H54 (cell line): ENCODE measurements around the gene VPS33A.

Source experiments
- DNase-seq: peaks from one replicate; pipeline ENCODE4 v3.0.0; 2011; ENCODE audit warnings: low spot score, mixed read lengths; ENCODE audit not compliant: insufficient read length
- FAIRE-seq: peaks from 3 replicates; lab custom pipeline; 2011; peaks lifted over from hg19 to GRCh38; lab: Jason Lieb, UNC
- POLR2A ChIP-seq: IDR thresholded peaks from 2 replicates; pipeline ENCODE4 v1.6.1; 2011; ENCODE audit warnings: low read depth, mild to moderate bottlenecking, low read length

VPS33A gene

GRCh38 chr12:122190842-122191668, 75.2 kb downstream of the VPS33A start:
- no peak for TF ChIP-seq POLR2A
- no peak for FAIRE-seq
- peak; percentile 75 for DNase-seq

GRCh38 chr12:122189626-122190475, 76.4 kb downstream of the VPS33A start:
- FAIRE-seq (no peak), DNase-seq (no peak)
- no peak for TF ChIP-seq POLR2A

DNA sequence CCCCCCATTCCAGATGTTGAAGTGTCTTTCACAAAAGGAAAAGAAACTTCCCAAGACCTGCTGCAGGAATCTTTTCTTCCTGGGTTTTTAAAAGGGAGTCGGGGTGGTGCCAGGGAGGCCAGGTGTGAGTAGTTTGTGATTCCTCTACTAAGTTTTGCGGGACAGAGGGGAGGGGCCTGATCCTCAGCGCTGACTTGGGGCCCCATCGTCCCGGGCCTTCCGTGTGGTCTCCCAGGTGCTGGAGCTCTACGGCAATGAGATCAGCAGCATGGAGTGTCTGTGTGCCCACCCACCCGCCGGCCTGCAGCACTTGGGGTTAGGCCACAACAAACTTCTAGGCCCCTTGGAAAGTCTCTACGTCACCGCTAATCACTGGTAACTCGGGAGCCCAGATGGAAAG, 78.8 kb downstream of the VPS33A start:
- DNase-seq = no peak
- TF ChIP-seq POLR2A = no peak
- FAIRE-seq = no peak

DNA sequence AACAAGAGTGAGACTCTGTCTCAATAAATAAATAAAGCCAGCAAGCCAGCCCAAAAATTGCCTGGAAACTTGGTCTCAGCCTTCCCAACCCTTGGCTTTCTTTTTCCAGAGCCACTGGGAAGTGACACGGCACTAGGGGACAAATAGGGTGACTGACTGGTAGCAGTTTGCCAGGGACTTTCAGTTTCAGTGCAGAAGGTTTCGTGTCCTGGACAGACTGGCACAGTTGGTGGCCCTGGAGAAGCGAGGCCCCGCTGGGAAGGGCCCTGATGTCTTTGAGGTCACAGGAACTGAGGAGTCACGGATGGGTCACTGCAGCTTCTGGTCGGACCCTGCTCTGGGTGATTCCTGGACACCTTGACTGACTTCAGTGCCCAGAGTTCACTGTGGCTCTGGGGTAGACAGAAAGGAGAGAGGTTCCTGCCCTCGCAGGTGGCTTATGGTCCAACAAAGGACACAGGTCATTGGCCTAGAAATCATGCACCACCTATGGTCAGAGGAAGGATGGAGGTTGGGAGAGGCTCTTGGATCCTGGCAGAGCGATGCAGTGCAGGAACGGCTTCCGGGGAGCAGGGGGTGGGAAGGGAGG, 80.7 kb downstream of the VPS33A start:
- no peak for TF ChIP-seq POLR2A

DNA sequence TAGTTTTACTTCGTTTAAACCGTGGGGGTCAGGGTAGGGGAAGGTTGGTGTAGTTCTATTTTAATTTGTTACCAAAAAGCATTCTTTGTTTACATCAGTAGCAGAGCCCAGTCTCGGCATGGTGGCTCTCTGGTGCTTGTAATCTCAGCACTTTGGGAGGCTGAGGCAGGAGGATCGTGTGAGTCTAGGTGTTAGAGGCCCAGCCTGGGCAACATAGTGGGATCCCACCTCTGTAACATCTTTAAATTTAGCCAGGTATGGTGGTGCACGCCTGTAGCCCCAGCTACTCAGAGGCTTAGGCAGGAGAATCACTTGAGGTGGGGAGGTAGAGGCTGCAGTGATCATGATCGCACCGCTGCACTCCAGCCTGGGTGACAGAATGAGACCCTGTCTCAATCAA, 81.2 kb downstream of the VPS33A start:
- DNase-seq (no peak), FAIRE-seq (no peak)
- TF ChIP-seq POLR2A = no peak

More for the DNA sequence above, 80.7 kb downstream of the VPS33A start:
- DNase-seq = no peak
- no peak for FAIRE-seq

DNA sequence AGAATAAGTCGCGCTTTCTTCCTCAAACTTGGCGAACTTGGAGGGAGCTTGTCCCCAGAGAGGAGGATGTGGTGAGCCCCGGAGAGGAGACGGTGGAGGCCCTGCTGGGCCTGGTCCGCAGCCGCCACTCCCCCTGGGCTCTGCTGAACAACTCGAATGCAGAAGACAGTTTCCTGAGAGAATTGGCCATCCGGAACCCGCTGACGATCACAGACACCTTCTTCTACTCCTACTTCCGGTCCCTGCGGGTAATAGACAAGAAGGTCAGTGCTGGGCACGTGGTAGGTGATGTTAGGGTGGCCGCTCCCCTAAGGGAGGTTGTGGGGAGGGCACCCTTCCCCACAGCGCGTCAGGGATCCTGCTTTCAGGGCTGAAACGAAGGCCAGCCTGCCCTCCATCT, 81.8 kb downstream of the VPS33A start:
- no peak for TF ChIP-seq POLR2A
- DNase-seq (no peak), FAIRE-seq (no peak)

DNA sequence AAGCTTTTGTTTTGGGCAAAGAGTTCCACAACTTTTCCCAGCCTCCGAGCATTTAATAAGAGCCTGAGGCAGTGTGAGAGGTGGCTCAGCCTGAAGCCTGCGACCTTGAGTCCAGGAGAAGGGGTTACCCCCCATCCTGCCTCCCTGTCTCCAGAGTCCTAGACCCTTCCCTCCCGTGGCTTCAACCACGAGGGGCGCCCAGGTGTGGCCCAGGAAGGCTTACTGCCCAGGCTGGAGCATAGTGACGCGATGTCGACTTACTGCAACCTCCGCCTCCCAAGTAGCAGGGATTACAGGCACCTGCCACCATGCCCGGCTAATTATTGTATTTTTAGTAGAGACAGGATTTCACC, 82.7 kb downstream of the VPS33A start:
- FAIRE-seq (no peak), DNase-seq (no peak)
- TF ChIP-seq POLR2A = no peak

GRCh38 chr12:122182887-122183587, 83.3 kb downstream of the VPS33A start, which contains the start of gene LRRC43:
Gene LRRC43, plus strand, starts transcription at chr12:122183123. Its CDS starts 22 bp downstream, at chr12:122183145.
- TF ChIP-seq POLR2A = no peak
- no peak for DNase-seq
- FAIRE-seq = no peak
